Left ventricle myocardium inferior (tissue), 1 donor: ENCODE measurements around the gene RIC1. TPM values are rescaled to one million over a fixed set of nuclear protein-coding genes. Genes with fewer than 3 reads are reported as not detected.

ENCODE experiments used
- DNase-seq: peaks from one replicate; pipeline ENCODE4 v3.0.0-alpha.2; 2020
- H3K27ac ChIP-seq: fragments of 200-600 bp; replicated peaks from 2 replicates; pipeline ENCODE4 v1.8.0; 2021
- H3K27me3 ChIP-seq: fragments of 200-600 bp; 2 replicates; pipeline ENCODE4 v1.8.0; 2021; ENCODE audit warnings: low read depth
- H3K36me3 ChIP-seq: fragments of 200-600 bp; 2 replicates; pipeline ENCODE4 v1.8.0; 2021
- H3K4me1 ChIP-seq: fragments of 200-600 bp; 2 replicates; pipeline ENCODE4 v1.8.0; 2021
- H3K4me3 ChIP-seq: fragments of 200-600 bp; 2 replicates; pipeline ENCODE4 v1.8.0; 2021; ENCODE audit warnings: mild to moderate bottlenecking, moderate library complexity
- H3K9me3 ChIP-seq: fragments of 200-600 bp; replicated peaks from 2 replicates; pipeline ENCODE4 v1.8.0; 2021
- intact Hi-C: fragments of 100-400 bp; cut with micrococcal nuclease; formaldehyde crosslinking; loops from one replicate; pipeline ENCODE4 v1.11.0; 2022
- total RNA-seq: library from RNA; stranded (reverse); fragmentation: NEBNext Ultra II Directional; extraction: Animal tissue kit (Norgen Biotek cat#: 25700); gene quantifications from one replicate; pipeline ENCODE4 v1.2.1, GENCODE V29; 2021
- TF ChIP-seq, protein P1 (sequence below): fragments of 200-600 bp; IDR thresholded peaks from 2 replicates; pipeline ENCODE4 v1.8.0; 2021; ENCODE audit warnings: antibody characterized with exemption, mild to moderate bottlenecking, borderline replicate concordance
- donor health status: DM: no; HTN: yes; CAD: no; lungs with severe emphysema.

Gene RIC1
- total RNA-seq, 1 donor from 2014 or later = 7.1 TPM

DNA sequence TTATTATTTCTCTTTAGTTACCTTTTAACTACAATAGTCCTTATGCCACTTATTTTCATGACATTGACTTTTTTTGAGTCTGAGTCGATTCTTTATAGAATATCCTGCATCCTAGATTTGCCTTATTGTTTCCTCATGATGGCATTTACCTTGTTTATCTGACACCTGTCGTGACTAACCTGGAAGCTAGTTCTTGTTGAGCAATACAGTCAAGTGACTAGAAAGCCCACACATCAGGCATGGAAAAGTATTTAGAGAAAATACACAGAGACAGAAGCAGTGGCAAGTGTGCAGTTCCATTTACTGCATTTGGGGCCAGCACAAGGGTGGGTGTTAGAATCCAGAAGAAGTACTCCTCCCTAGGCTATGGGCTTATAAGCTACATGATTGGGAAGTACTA is 106.2 kb downstream of the RIC1 start:
- TF ChIP-seq, protein P1, sequence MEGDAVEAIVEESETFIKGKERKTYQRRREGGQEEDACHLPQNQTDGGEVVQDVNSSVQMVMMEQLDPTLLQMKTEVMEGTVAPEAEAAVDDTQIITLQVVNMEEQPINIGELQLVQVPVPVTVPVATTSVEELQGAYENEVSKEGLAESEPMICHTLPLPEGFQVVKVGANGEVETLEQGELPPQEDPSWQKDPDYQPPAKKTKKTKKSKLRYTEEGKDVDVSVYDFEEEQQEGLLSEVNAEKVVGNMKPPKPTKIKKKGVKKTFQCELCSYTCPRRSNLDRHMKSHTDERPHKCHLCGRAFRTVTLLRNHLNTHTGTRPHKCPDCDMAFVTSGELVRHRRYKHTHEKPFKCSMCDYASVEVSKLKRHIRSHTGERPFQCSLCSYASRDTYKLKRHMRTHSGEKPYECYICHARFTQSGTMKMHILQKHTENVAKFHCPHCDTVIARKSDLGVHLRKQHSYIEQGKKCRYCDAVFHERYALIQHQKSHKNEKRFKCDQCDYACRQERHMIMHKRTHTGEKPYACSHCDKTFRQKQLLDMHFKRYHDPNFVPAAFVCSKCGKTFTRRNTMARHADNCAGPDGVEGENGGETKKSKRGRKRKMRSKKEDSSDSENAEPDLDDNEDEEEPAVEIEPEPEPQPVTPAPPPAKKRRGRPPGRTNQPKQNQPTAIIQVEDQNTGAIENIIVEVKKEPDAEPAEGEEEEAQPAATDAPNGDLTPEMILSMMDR = no peak
- DNase-seq = no peak
- Histone ChIP-seq H3K27me3 (no peaks in the 10 kb centered on the region), H3K9me3 (no peaks in the 10 kb centered on the region), H3K4me3 (no peak overlapping the region), H3K36me3 (peaks cover 63% of the 10 kb centered on the region), H3K4me1 (peaks cover 5% of the 10 kb centered on the region), H3K27ac (no peak overlapping the region)
- intact Hi-C loops = no loop called here

DNA sequence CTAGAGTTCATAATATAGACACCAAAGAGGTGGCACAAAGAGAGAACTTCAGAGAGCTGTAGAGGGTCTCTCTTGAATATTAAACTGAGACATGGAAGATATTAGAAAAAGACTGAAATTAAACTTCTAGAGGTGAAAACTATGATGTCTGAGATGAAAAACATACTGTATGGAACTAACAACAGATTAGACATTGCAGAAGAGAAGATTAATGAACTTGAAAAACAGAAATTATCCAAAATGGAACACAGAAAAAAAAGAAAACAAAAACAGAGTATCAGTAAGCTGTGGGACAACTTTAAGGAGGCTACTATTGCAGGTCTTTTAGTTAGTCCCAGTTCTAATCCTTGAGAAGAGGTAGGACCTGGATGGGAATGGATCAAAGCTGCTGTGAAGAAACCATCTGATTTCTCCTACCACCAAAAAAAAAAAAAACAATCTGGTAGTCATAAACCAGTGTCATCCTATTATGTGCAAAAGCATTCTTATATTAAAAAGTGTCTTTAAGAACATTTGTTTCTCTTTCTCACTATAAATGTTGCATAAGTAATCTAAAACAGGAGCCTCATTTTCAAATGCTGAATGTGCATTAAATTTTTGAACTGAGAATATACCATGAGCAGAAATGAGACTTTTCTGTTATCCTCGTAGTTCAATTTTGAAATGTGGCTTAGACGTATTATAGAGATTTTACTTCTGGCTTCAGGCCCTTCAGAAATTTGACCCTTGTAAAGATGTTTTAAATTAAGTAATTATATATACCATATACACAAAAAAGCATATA is 107.8 kb downstream of the RIC1 start:
- Histone ChIP-seq H3K4me1 (peaks cover 5% of the 10 kb centered on the region), H3K4me3 (no peak overlapping the region), H3K9me3 (no peaks in the 10 kb centered on the region), H3K27ac (no peak overlapping the region), H3K27me3 (no peaks in the 10 kb centered on the region), H3K36me3 (peaks cover 71% of the 10 kb centered on the region)
- intact Hi-C loops = no loop called here
- TF ChIP-seq, protein P1 = no peak
- DNase-seq = no peak

DNA sequence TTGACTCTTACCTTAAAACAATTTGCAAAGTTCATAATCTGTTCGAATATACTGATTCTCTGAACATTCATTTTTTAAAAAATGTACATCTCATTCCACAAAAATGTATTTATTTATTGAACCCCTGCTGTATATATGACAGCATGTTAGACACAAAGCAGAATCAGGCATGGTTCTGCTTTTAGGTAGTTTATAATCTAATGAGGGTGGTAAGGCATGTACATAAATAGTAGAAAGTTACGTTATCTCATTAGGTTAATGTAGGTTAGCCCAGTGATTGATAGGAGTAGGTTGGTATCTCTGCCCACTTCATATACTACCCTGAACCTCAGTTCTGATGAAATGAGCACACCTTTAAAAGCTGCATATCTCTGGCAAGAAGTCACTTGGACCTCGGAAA is 114.2 kb downstream of the RIC1 start:
- intact Hi-C loops = no loop called here

DNA sequence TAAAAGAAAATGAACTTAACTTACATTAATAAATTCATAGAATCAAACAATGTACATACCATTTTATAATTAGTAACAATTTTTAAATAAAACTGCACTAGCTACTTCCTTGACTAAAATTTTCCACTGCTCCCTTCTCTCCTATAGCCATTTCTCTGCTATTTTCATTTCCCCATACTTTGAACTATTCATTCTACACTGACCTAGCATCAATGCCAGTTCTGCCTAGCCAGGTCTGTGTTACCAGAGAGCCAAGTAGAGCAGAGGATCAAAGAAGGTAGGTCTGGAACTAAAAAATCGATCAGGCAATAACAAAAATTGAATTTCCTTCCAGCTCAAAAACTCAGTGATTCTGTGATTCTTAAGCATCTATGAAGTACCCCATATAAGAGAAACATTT is 119.5 kb downstream of the RIC1 start:
- intact Hi-C loops = no loop called here
- H3K4me1 ChIP-seq = no peaks in the 10 kb centered on the region
- peaks cover 70% of the 10 kb centered on the region for H3K36me3 ChIP-seq
- H3K27ac ChIP-seq = no peak overlapping the region
- no peak overlapping the region for H3K4me3 ChIP-seq
- TF ChIP-seq, protein P1 = no peak
- H3K27me3 ChIP-seq = no peaks in the 10 kb centered on the region
- DNase-seq = no peak
- H3K9me3 ChIP-seq = no peaks in the 10 kb centered on the region

More for the DNA sequence above, 114.2 kb downstream of the RIC1 start:
- Histone ChIP-seq H3K9me3 (no peaks in the 10 kb centered on the region), H3K4me1 (peaks cover 4% of the 10 kb centered on the region), H3K27me3 (no peaks in the 10 kb centered on the region), H3K36me3 (peaks cover 77% of the 10 kb centered on the region), H3K27ac (no peak overlapping the region), H3K4me3 (no peak overlapping the region)
- DNase-seq = no peak
- TF ChIP-seq, protein P1 = no peak

DNA sequence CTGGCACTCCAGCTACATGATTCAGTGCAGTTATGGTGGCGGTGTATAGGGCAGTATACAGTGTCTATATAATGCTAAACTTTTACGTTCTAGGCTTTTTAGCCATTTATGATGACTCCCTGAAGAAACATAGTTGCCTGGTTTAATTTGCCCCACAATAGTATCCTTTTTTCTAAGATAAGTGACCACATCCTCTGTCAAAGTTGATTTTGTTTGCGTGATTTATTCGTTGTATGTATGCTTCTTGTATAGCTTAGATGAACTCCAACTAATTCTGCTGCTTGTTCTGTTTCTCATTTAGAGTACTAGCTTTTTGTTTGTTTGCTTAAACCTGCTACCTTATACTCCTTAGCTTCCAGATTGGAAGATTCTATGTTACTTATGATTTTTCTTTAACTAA is 120.4 kb downstream of the RIC1 start:
- Histone ChIP-seq H3K9me3 (no peaks in the 10 kb centered on the region), H3K27ac (no peak overlapping the region), H3K4me1 (no peaks in the 10 kb centered on the region), H3K27me3 (no peaks in the 10 kb centered on the region), H3K4me3 (no peak overlapping the region), H3K36me3 (peaks cover 66% of the 10 kb centered on the region)
- TF ChIP-seq, protein P1 = no peak
- intact Hi-C loops = no loop called here
- no peak for DNase-seq
